ENCODE data around the gene FUS.

The FUS gene

DNA sequence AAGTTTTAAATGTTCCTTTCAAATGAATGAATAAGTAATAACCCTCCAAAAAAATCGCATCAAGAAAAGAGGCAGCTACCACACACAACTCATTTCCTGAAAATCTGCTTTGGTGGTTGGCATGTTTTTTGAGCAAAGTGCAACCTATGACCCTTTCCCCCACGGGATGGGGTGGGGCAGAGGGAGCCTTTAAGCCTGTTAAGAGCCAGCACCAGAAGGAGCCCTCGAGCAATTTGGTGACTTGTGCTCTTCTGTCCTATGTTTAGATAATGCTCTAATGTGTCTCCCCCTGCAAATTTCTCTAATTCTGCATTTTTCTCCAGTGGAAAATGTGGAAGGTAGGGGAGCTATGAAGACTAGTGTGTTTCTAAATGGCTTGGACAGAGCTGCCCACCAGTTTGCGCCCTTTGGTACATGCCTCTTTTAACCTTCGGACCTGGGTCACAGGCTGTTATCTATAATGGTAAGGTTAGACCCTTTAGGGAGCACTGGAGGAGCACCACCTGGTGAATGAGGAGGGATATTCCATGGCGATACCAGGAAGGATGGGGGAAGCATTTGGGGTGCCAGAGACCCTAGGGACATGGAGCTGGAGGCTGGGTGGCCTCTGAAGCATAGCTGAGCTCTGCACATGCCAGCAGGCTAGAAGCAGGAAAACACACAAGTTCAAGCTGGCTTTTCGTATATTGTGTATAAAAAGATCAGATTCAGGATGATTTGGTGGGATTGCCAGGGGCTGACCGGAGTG lies 21.1 kb downstream of the FUS start:
- DNase-seq (ENCODE audit: low read depth in 2 of 3, low spot score in 2 of 3): no peak

DNA sequence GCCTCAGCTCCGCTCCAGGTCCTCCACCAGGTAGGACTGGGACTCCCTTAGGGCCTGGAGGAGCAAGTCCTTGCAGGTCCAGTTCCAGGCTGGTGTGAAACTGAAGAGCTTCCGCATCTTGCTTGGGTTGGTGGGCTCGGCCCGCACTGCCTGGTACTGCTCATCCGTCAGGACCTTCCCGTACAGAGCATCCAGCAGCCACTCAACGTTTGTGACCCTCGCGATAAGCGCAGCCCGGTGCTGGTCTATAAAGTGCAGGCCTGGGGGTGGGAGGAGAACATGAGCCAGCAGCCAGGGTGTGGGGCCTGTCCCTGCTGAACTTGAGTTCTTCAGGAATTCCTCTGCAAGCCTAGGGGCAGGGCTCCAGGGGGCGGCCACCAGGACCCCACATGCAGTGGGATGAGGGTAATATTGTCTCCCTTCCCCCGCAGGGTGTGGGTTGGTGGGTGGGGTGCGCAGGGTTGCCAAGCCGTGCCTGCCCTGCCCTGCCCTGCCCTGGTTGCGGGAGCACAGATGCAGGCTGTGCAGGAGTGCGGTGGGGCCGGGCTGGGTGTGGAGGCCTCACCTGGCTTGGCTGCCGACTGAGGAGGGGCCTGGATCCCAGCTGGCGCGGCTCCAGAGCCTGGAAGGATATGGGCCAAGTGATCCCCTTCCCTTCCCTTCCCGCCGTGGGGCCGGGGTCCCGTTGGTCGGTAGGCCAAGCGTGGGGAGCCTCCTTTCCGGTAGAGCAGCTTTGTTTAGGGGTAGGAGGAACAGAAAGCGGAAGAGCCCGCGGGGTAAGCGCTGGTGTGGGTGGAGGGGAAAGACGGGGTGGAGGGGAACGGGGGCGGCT lies 21.9 kb downstream of the FUS start:
- no peak for DNase-seq (ENCODE audit: low read depth in 2 of 3, low spot score in 2 of 3)

DNA sequence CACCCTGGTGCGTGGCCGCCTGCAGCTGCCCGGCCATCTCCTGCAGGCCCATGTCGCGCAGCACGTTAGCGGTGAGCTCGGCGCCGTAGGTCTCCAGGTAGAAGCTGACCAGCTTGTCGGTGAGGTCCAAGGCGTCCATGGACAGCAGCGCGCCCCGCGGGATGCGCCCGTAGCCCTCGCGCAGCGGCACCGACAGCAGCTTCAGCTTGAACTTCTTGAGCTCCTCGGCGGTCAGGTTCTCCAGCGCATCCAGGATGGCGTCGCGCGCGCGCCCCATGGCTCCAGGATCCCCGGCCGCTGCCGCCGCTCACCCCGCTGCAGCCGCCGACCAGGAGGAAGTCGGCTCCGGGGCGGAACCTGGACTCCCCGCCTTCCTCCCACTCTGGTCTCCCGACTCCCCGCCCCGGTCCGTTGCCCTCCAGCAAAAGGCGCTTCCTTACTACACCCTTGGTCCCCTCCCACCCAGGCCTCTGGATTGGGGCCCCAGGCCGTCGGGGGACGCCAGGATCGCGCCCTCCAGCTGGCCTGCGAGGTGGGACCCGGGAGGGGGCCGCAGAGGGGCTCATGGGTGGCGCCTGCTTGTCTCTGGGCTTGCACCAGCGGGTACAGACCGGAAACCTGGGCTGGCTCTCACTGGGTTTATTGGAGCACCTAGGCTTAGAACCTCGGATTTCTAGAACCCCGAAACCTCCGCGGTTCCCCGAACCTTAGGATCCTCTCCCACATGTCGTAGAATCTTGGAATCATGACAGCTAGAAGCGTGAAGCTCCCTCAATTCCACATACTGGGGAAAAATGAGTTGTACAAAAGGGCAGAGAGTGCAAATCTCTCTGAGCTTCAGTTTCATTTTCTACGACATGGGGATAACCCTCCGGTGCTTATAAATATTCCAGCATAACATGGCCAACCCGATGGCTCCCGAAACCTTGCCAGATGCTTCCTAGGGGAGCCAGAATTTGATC lies 22.8 kb downstream of the FUS start, which contains the start of gene PYCARD:
PYCARD (minus strand) TSS at position 347 of the 962 bp plus-strand sequence; CDS start at position 277, 70 bp downstream.
- no peak for DNase-seq (ENCODE audit: low read depth in 2 of 3, low spot score in 2 of 3)

DNA sequence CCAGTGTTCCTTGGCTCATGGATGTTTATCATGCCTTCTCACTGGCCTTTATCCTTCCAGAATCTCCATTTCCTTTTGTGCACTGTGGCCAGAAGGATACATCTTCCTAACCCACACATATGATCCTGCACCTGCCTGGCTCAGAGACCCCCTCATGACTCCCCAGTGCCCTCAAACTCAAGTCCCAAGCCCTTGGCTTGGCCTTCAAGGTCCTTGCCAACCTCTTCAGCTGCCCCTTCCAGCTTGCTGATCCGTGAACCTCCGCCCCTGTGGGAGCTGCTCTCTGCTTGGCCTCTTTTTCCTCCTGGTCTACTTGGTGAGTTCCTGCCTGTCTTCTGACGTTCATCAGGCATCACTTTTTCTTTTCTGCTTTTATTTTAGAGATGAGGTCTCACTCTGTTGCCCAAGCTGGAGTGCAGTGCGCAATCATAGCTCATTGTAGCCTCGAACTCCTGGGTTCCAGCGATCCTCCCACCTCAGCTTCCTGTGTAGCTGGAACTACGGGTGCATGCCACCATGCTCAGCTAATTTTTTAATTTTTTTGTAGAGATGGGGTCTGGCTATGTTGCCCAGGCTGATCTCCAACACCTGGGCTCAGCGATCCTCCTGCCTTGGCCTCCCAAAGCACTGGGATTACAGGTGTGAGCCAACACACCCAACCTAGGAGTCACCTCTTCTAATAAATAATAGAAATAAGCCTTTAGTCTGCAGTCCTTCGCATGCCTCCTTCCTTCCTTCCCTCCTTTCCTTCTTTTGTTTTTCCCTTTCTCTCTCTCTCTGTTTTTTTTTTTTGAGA lies 25.1 kb downstream of the FUS start:
- no peak for DNase-seq (ENCODE audit: low read depth in 2 of 3, low spot score in 2 of 3)

DNA sequence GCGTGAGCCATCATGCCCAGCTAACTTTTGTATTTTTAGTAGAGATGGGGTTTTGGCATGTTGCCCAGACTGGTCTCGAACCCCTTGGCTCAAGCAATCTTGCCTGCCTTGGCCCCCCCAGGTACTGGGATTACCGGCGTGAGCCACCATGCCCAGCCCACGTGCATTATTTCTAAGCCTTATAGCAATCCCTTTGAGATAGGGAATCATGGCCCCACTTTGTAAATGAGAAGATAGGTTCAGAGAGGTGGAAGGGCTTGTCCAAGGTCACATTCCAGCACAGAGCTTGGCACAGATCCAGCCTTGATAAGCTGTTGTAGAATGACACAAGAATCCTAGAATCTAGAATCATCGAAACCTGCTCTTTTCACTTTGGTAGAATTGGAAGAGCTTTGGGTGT lies 26.8 kb downstream of the FUS start:
- DNase-seq (ENCODE audit: low read depth in 2 of 3, low spot score in 2 of 3): no peak

DNA sequence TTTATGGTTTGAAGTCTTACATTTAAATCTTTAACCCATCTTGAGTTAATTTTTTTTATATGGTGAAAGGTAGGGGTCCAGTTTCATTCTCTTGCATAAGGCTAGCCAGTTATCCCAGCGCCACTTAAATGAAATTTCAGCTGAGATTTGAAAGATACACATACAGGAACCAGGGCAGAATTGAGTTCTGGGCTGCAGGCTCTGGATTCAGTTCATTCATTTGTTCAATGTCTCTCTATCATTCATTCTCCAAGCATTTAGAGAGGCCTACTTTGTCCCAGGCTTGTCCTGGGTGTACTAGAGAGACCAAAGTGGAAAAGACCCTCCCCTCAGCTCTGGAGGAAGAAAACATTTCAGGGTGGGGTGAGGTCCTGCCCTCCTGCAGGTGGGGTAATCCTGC lies 33.4 kb downstream of the FUS start:
- no peak for DNase-seq (ENCODE audit: low read depth in 2 of 3, low spot score in 2 of 3)

DNA sequence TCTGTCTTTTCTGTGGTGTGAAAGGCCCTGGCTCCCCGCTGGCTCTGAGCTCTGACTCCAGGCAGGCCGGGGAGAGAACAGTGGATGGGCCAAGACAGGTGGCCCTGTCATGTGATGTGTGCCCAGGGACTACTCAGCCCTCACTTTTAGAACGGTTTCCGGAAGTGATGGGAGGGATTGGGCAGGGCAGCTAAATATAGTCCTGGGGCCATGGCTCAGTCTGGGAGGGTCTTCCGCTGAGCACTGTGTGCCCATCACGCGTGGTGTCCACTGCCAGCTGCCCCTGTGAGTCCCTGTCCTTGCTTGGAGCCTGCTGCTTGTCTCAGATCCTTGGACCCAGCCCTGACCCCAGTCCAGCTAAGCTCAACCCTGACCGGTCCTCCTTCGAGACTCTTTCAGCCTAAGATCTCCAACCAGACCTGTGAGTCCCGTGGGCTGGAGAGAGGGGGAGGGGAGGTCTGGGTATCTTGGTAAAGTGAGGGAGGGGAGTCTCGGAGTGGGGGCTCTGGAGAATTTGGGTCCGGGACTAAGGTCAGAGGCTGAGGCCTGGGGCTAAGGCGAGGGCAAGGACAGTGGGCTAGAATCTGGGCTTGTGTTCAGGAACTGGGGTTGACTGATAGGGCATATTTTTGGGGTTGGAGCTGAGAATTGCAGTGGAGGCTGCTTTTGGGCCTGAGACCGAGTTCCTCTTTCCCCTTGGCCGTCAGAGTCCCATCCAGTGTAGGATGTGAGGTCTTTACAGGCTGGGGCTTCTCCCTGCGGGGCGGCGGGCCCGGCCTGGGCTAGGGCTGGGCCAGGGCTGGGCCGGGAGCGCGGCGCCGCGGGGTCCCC lies 34.2 kb downstream of the FUS start, which contains the start of gene TRIM72:
TRIM72 (plus strand) TSS at position 243 of the 831 bp plus-strand sequence. CDS start 620 bp downstream, outside the sequence.
- no peak for DNase-seq (ENCODE audit: low read depth in 2 of 3, low spot score in 2 of 3)

DNA sequence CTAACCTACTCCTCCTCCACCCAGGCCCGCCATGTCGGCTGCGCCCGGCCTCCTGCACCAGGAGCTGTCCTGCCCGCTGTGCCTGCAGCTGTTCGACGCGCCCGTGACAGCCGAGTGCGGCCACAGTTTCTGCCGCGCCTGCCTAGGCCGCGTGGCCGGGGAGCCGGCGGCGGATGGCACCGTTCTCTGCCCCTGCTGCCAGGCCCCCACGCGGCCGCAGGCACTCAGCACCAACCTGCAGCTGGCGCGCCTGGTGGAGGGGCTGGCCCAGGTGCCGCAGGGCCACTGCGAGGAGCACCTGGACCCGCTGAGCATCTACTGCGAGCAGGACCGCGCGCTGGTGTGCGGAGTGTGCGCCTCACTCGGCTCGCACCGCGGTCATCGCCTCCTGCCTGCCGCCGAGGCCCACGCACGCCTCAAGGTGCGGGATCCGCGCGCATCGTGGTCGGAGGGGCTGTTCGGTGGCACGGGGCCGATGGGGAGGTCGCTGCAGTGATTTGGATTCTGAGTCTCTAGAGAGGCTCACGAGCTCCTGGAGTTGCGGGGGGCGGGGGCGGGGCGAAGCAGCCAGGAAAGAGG lies 34.9 kb downstream of the FUS start:
- no peak for DNase-seq (ENCODE audit: low read depth in 2 of 3, low spot score in 2 of 3)

DNA sequence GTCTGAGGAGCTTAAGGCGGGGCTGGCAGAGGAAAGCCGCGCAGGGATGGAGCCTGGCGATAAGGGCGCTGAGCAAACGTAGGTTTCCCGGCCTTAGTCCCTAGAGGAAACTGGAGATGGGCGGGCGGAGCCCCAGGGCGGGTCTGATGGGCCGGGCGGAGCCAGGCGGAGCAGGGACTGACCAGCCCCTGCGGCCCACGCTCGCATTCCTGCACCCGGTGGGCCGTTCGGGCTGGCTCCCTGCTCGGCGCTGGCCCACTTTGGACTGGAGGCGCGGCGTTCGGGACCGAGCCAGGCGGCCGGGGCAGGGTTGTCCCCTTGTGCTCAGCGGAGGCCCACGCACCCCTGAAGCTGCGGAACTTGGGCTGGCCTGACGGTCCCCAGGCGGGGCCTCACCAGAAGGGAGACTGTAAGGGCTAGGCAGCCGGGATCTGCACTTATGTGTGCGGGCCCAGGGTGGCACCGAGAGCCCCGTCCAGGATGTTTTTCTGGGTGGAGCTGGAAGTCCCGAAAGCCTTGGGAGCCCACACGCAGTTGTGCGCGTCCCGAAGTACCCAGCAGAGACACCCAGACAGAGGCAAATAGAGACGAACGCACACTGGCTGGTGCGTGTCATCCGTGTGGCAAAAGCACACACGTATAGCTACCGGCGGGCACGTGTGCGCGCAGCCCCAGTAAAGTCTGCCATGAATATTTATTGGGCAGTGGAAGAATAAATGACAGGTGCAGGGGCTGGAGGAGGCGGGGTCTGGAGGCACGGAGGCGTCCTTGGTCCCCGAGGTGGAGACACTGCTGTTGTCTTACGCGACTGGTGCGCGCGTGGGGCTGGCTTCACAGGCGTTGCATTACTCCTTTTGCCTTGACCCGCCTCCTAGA lies 35.6 kb downstream of the FUS start:
- DNase-seq (ENCODE audit: low read depth in 2 of 3, low spot score in 2 of 3): no peak

DNA sequence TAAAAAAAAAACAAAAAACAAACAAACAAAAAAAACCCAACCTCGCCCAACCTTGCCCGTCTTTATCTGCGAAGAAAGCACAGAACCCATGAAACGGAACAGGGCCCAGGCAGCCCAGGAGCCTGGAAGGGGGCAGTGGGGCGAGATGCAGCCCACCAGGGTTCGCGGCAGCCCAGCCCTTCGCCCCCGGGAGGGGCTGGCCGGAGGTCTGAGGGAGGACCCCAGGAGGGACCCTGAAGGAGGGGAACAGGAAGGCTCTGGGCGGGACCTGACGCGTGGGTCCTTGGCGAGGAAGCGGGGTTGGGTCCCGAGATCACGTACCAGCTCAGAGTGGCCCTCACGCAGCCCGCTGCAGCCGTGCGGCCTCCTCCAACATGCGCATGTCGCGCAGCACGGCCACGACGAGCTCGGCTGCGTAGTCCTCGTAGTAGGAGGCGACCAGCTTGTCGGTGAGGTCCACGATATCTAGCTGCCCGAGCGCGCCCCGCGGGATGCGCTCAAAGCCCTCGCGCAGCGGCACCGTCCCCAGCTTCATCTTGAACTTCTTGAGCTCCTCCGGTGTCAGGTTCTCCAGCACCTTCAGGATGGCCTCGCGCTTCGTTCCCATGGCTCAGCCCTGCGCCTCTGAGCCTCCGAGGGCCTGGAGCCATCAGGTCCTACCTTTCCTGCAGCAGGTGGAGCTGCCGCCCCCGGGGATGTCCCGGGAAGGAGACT lies 36.6 kb downstream of the FUS start, which contains the start of gene PYDC1:
PYDC1 (minus strand) TSS at position 714 of the 714 bp plus-strand sequence; CDS start at position 607, 107 bp downstream.
- no peak for DNase-seq (ENCODE audit: low read depth in 2 of 3, low spot score in 2 of 3)

DNA sequence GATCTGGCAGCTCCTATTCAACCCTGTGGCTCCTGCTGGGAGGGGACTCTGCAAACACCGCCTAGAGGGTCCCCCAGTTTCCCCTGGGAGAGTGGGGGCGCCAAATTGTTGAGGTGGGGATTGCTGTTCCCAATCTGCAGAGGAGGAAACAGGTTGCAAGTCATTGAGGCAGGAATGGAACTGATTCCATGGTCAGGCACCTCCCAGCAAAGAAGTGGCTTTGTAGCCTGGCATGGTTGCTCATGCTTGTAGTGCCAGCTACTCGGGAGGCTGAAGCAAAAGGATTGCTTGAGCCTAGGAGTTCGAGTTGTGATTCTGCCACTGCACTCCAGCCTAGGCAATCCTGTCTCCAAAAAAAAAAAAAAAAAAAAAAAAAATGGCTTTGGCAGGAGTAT lies 37.2 kb downstream of the FUS start:
- DNase-seq (ENCODE audit: low read depth in 2 of 3, low spot score in 2 of 3): no peak

DNA sequence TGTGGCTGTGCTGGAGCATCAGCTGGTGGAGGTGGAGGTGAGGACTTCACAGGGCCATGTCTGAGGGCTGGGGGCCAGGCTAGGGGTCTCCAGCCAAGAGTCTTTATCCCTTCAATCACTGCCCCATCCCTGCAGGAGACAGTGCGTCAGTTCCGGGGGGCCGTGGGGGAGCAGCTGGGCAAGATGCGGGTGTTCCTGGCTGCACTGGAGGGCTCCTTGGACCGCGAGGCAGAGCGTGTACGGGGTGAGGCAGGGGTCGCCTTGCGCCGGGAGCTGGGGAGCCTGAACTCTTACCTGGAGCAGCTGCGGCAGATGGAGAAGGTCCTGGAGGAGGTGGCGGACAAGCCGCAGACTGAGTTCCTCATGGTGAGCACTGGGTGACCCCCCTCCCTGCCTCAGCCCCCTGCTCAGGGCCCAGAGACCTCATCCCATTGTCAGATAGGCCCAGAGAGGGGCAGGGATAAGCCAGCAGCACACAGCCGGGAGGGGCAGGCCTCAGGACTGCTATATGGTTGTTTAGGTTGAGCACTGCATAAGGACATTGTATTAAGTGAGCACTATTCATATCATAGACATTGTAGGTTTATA lies 39.3 kb downstream of the FUS start:
- no peak for DNase-seq (ENCODE audit: low read depth in 2 of 3, low spot score in 2 of 3)

DNA sequence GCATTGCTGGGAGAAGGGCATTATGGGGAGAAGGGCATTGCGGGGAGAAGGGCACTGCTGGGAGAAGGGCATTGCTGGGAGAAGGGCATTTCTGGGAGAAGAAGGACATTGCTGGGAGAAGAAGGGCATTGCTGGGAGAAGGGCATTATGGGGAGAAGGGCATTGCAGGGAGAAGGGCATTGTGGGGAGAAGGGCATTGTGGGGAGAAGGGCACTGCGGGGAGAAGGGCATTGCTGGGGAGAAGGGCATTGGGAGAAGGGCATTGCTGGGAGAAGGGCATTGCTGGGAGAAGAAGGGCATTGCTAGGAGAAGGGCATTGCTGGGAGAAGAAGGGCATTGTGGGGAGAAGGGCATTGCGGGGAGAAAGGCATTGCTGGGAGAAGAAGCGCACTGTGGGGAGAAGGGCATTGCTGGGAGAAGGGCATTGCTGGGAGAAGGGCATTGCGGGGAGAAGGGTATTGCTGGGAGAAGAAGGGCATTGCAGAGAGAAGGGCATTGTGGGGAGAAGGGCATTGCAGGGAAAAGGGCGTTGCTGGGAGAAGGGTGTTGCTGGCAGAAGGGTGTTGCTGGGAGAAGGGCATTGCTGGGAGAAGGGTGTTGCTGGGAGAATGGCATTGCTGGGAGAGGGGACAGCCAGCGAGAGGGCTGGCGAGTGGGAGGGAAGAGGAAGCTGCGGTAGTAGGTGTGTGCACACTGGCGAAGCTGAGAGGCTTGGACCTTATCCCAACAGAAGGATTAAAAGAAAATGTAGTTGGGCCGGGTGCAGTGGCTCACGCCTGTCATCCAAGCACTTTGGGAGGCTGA lies 41.6 kb downstream of the FUS start:
- no peak for DNase-seq (ENCODE audit: low read depth in 2 of 3, low spot score in 2 of 3)

DNA sequence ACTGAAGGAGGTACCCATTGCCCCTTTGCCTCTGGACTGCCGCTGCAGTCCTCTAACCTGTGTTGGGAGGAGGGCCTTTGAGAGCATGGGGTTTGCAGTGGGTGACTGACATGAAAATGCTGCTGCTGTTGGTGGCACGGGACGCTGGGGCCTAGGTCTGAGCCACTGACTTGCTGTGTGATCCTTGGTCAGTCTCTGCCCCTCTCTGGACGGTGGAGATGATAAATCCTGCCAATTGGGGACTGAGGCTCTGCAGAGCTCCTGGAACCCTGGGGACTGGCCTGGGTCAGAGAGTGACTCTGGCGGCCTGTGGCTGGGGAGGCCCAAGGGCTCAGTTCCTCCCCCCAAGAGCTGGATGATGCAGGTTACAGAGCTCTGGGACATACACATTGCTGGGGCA lies 43.1 kb downstream of the FUS start:
- no peak for DNase-seq (ENCODE audit: low read depth in 2 of 3, low spot score in 2 of 3)

DNA sequence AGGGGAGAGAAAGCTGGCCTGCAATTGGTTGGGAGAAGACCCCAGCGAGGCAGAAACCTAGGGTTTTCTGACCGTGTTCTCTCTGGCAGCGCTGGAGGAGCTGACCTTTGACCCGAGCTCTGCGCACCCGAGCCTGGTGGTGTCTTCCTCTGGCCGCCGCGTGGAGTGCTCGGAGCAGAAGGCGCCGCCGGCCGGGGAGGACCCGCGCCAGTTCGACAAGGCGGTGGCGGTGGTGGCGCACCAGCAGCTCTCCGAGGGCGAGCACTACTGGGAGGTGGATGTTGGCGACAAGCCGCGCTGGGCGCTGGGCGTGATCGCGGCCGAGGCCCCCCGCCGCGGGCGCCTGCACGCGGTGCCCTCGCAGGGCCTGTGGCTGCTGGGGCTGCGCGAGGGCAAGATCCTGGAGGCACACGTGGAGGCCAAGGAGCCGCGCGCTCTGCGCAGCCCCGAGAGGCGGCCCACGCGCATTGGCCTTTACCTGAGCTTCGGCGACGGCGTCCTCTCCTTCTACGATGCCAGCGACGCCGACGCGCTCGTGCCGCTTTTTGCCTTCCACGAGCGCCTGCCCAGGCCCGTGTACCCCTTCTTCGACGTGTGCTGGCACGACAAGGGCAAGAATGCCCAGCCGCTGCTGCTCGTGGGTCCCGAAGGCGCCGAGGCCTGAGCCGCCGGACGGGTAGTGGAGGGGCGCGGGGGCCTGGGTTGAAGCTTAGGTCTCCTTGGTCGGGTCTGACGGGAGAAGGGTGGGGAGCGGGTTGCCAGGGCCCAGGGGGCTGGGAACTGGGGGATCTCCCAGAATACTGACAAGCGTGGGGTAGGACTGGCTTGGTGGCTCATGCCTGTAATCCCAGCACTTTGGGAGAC lies 44.4 kb downstream of the FUS start:
- no peak for DNase-seq (ENCODE audit: low read depth in 2 of 3, low spot score in 2 of 3)

All from activated CD8-positive, alpha-beta memory T cell treated with anti-CD3 and anti-CD28 coated beads for 48 hours (primary cell).